GM23248 (cell line): ENCODE data around the gene DHRS1.

Source experiments
- EZH2 ChIP-seq: fragments of 200-600 bp; sonication (generic); IDR thresholded peaks from 2 replicates; pipeline ENCODE4 v1.6.1; 2018; ENCODE audit warnings: antibody characterized with exemption, mild to moderate bottlenecking; ENCODE audit not compliant: insufficient read depth, poor library complexity, severe bottlenecking
- EZH2phosphoT487 ChIP-seq: fragments of 200-600 bp; sonication (generic); IDR thresholded peaks from 2 replicates; pipeline ENCODE4 v1.6.1; 2018; ENCODE audit warnings: antibody characterized with exemption, moderate library complexity, mild to moderate bottlenecking, low read depth; ENCODE audit not compliant: insufficient read depth

GRCh38 chr14:24291446-24292117 is 8.0 kb downstream of the DHRS1 start:
- TF ChIP-seq EZH2 (no peak), EZH2phosphoT487 (no peak)
